SK-N-MC (cell line): ENCODE results near the gene ADAMTS12.

ENCODE experiments used
- EZH2 ChIP-seq: fragments of 200-600 bp; sonication (generic); IDR thresholded peaks from one replicate; pipeline ENCODE4 v1.6.1; 2017; ENCODE audit warnings: antibody characterized with exemption
- FOXP2 ChIP-seq: optimal IDR thresholded peaks from 2 replicates; pipeline ENCODE3; 2011; ENCODE audit warnings: mild to moderate bottlenecking, moderate library complexity; ENCODE audit not compliant: insufficient read depth; ENCODE audit errors: extremely low read length, control extremely low read depth
- POLR2AphosphoS5 ChIP-seq: IDR thresholded peaks from 2 replicates; pipeline ENCODE4 v1.6.1; 2012; ENCODE audit warnings: mild to moderate bottlenecking, low read depth, low read length, borderline replicate concordance

GRCh38 chr5:33761139-33761538 lies 130.7 kb downstream of the ADAMTS12 start:
- no peak for TF ChIP-seq EZH2
- no peak for TF ChIP-seq POLR2AphosphoS5
- no peak for TF ChIP-seq FOXP2
